Sigmoid colon (tissue), 4 donors: ENCODE measurements around the gene PARS2.

Experiments
- EP300 ChIP-seq, 4 donors: sonication (generic); formaldehyde crosslinking; IDR thresholded peaks; one replicate each; pipeline ENCODE4 v1.6.1; 2017; ENCODE audit warnings: antibody characterized with exemption in 4 of 4
- POLR2A ChIP-seq, 2 donors: fragments of 450-650 bp; IDR thresholded peaks; one replicate each; pipeline ENCODE4 v1.6.1; 2016; ENCODE audit warnings: antibody characterized with exemption in 2 of 2, mild to moderate bottlenecking in 2 of 2, moderate library complexity in 2 of 2
- POLR2AphosphoS5 ChIP-seq, 4 donors: sonication (generic); formaldehyde crosslinking; IDR thresholded peaks; one replicate each; pipeline ENCODE4 v1.6.1; 2017; ENCODE audit warnings: antibody characterized with exemption in 4 of 4
- TF ChIP-seq, protein P1 (sequence below), 4 experiments: fragments of 450-650 bp in 3 of 4; fragments of 200-600 bp in 1 of 4; IDR thresholded peaks; one replicate each; pipeline ENCODE4 v1.5.1; 2016 to 2019; ENCODE audit warnings: antibody characterized with exemption in 4 of 4, mild to moderate bottlenecking in 3 of 4, moderate library complexity in 2 of 4

DNA sequence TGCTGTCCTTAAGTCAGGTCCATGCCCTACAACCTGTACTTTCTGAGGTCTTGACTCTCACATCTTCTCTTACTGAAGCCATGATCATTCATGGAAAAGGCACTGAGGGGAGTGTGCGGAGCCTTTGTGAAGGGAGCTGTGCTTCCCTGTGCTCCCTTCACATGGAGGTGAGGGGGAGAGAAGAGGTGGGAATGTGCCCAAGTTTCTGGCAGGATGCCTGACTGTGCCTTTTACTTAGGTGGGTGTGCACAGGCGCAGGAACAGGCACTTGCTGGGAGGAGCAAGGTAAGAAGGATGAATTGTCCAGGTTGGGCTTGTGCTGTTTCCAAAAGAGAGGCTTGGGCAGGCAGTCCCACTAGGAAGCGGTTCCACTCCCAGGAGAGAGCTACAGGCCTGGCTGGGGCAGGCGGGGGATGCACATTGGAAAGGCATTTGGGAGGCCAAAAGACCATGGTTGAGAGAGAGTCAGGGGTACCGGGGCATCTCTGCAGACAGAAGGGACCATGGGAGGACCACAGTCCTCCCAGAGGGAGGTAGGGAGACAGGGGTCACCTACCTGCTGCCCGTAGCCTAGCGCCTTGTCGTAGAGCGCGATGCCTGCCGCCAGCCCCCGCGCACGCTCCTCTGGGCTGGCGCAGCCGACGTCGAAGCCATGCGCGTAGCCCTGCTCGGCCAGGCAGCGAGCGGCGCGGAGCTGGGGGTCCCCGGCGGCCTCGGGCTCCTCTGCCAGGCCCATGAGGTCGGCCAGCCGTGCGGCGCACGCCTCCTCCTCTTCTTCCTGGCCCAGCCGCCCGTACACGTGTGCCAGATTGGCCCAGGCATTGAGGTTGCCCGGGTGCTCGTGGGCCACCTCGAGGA lies 35.9 kb upstream of the PARS2 start:
- TF ChIP-seq, protein P1, sequence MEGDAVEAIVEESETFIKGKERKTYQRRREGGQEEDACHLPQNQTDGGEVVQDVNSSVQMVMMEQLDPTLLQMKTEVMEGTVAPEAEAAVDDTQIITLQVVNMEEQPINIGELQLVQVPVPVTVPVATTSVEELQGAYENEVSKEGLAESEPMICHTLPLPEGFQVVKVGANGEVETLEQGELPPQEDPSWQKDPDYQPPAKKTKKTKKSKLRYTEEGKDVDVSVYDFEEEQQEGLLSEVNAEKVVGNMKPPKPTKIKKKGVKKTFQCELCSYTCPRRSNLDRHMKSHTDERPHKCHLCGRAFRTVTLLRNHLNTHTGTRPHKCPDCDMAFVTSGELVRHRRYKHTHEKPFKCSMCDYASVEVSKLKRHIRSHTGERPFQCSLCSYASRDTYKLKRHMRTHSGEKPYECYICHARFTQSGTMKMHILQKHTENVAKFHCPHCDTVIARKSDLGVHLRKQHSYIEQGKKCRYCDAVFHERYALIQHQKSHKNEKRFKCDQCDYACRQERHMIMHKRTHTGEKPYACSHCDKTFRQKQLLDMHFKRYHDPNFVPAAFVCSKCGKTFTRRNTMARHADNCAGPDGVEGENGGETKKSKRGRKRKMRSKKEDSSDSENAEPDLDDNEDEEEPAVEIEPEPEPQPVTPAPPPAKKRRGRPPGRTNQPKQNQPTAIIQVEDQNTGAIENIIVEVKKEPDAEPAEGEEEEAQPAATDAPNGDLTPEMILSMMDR (IDR thresholded peaks at IDR 0.05): no peak
- TF ChIP-seq POLR2A (IDR thresholded peaks at IDR 0.05): no peak
- TF ChIP-seq EP300 (IDR thresholded peaks at IDR 0.05): no peak
- no peak for TF ChIP-seq POLR2AphosphoS5 (IDR thresholded peaks at IDR 0.05)
